Measurements from ENCODE around the gene CCDC68. TPM values are rescaled to one million over a fixed set of nuclear protein-coding genes. Genes with fewer than 3 reads are reported as not detected.

CCDC68 gene
- total RNA-seq, 2 experiments from 2014 or later, result not detected

DNA sequence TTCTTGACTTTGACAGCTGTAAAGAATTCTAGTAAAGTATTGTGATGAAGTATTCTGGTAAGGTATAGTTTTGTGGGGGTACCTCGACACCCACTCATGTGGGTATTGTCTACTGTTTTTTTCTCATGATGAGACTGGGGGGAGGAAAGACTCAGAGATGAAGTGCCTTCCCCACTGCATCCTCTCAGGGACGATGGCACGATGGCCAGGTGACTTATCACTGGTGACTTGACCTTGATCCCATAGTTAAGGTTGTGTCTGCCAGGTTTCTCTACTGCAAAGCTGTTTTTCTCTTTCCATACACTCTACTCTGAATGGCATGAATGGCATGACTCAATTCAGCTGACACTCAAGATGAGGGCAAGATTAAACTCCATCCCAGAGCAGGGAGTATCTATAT, 936 bp upstream of the CCDC68 start:
- Mint-ChIP-seq H3K27ac (no peak overlapping the region), H3K4me1 (ENCODE audit: low read depth) (peaks cover 5% of the 10 kb centered on the region), H3K27me3 (peaks cover 72% of the 10 kb centered on the region), H3K4me3 (no peak overlapping the region), H3K9me3 (no peaks in the 10 kb centered on the region), H3K36me3 (ENCODE audit: low read depth) (no peaks in the 10 kb centered on the region)
- intact Hi-C loops (cut with DNase I, micrococcal nuclease), result no loop called here
- ChIA-PET POLR2A (no interaction called here), CTCF (no interaction called here)
- no peaks in the 10 kb centered on the region for H3K4me1 ChIP-seq (ENCODE audit: insufficient read depth, low read length)
- no peaks in the 10 kb centered on the region for H3K9me3 ChIP-seq (ENCODE audit: control insufficient read depth in 1 of 2, insufficient read depth in 1 of 2, low read length in 2 of 2)
- TF ChIP-seq, protein P1, sequence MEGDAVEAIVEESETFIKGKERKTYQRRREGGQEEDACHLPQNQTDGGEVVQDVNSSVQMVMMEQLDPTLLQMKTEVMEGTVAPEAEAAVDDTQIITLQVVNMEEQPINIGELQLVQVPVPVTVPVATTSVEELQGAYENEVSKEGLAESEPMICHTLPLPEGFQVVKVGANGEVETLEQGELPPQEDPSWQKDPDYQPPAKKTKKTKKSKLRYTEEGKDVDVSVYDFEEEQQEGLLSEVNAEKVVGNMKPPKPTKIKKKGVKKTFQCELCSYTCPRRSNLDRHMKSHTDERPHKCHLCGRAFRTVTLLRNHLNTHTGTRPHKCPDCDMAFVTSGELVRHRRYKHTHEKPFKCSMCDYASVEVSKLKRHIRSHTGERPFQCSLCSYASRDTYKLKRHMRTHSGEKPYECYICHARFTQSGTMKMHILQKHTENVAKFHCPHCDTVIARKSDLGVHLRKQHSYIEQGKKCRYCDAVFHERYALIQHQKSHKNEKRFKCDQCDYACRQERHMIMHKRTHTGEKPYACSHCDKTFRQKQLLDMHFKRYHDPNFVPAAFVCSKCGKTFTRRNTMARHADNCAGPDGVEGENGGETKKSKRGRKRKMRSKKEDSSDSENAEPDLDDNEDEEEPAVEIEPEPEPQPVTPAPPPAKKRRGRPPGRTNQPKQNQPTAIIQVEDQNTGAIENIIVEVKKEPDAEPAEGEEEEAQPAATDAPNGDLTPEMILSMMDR (IDR thresholded peaks at IDR 0.05), result no peak
- DNase-seq, result no peak
- peaks cover 12 to 48% of the 10 kb centered on the region in 2 experiments for H3K27me3 ChIP-seq (ENCODE audit: control insufficient read depth in 1 of 2, insufficient read depth in 2 of 2, low read length in 2 of 2)
- no peak overlapping the region for H3K27ac ChIP-seq (ENCODE audit: low read depth in 1 of 2, low read length in 2 of 2)
- no peak overlapping the region for H3K4me3 ChIP-seq (ENCODE audit: low read length)
- no peaks in the 10 kb centered on the region for H3K36me3 ChIP-seq (ENCODE audit: insufficient read depth, low read length)
- ATAC-seq (ENCODE audit: poor library complexity), result no peak

DNA sequence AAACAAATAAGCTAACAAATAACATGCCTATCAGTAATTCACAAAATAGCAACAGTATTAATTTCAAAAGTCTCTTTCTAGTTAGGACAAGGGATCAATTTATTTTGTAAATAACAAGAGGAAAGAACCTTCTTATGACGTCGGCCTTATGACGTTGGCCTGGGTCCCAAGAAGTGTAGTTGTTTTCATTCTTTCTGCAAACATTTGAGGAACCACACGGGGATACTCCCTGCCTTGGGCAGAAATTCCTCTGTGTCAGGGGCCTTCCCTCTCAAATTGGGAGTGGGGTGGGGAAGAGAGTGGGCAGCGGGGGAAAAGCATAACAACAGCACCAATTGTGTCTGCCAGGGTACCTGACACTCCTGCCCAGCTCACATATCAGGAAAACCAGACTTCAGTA, 1.3 kb downstream of the CCDC68 start:
- ChIA-PET POLR2A (no interaction called here), CTCF (no interaction called here)
- Histone ChIP-seq H3K9me3 (ENCODE audit: control insufficient read depth in 1 of 2, insufficient read depth in 1 of 2, low read length in 2 of 2) (no peaks in the 10 kb centered on the region), H3K4me3 (ENCODE audit: low read length) (no peak overlapping the region), H3K27ac (ENCODE audit: low read depth in 1 of 2, low read length in 2 of 2) (no peak overlapping the region), H3K27me3 (ENCODE audit: control insufficient read depth in 1 of 2, insufficient read depth in 2 of 2, low read length in 2 of 2) (peaks cover 12 to 44% of the 10 kb centered on the region in 2 experiments), H3K4me1 (ENCODE audit: insufficient read depth, low read length) (no peaks in the 10 kb centered on the region), H3K36me3 (ENCODE audit: insufficient read depth, low read length) (no peaks in the 10 kb centered on the region)
- no peak overlapping the region for H3K27ac Mint-ChIP-seq
- TF ChIP-seq, protein P1 (IDR thresholded peaks at IDR 0.05), result no peak
- DNase-seq (no peak), ATAC-seq (ENCODE audit: poor library complexity) (no peak)
- peaks cover 5% of the 10 kb centered on the region for H3K4me1 Mint-ChIP-seq (ENCODE audit: low read depth)
- no peak overlapping the region for H3K4me3 Mint-ChIP-seq
- H3K27me3 Mint-ChIP-seq, result peaks cover 62% of the 10 kb centered on the region
- intact Hi-C loops (cut with DNase I, micrococcal nuclease), result no loop called here
- H3K36me3 Mint-ChIP-seq (ENCODE audit: low read depth), result no peaks in the 10 kb centered on the region
- no peaks in the 10 kb centered on the region for H3K9me3 Mint-ChIP-seq

DNA sequence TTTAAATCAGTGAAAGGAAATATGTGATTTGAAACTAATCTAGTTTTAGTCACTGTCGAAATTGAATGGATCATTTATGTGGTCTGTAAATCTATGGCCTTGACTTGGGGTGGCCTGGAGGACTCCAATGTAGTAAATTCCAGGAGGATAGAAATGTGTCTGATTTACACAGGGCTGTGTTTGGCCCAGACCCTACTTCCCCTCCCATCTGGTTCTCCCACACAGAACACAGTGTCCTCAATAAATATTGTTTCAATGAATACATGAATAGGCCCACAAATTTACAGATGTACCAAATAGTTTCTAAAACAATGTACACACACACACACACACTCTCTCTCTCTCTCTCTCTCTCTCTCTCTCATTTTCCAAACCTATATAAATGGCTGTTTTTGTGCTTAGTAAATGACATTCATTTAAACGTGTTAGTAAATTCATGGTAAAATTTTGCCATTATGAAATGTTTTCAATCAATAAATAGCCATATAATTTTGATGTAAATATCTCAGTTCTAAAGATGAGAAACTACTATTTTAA, 1.9 kb downstream of the CCDC68 start:
- Histone ChIP-seq H3K4me1 (ENCODE audit: insufficient read depth, low read length) (no peaks in the 10 kb centered on the region), H3K36me3 (ENCODE audit: insufficient read depth, low read length) (no peaks in the 10 kb centered on the region), H3K9me3 (ENCODE audit: control insufficient read depth in 1 of 2, insufficient read depth in 1 of 2, low read length in 2 of 2) (no peaks in the 10 kb centered on the region), H3K4me3 (ENCODE audit: low read length) (no peak overlapping the region), H3K27ac (ENCODE audit: low read depth in 1 of 2, low read length in 2 of 2) (no peak overlapping the region), H3K27me3 (ENCODE audit: control insufficient read depth in 1 of 2, insufficient read depth in 2 of 2, low read length in 2 of 2) (peaks cover 12 to 44% of the 10 kb centered on the region in 2 experiments)
- POLR2A ChIA-PET, result no interaction called here
- TF ChIP-seq, protein P1 (IDR thresholded peaks at IDR 0.05), result no peak
- peaks cover 58% of the 10 kb centered on the region for H3K27me3 Mint-ChIP-seq
- intact Hi-C loops (cut with DNase I, micrococcal nuclease), result no loop called here
- H3K4me3 Mint-ChIP-seq, result no peak overlapping the region
- H3K36me3 Mint-ChIP-seq (ENCODE audit: low read depth), result no peaks in the 10 kb centered on the region
- H3K9me3 Mint-ChIP-seq, result no peaks in the 10 kb centered on the region
- CTCF ChIA-PET, result no interaction called here
- ATAC-seq (ENCODE audit: poor library complexity) (no peak), DNase-seq (no peak)
- H3K27ac Mint-ChIP-seq, result no peak overlapping the region
- peaks cover 5% of the 10 kb centered on the region for H3K4me1 Mint-ChIP-seq (ENCODE audit: low read depth)
